NCI-H2196 (cell line): ENCODE results near the gene CCND2.
"Not testable (repeated sequence)": the region's sequence is repeated elsewhere in the genome, so short reads cannot be mapped to it uniquely, and the experiment has no call there.

Experiments used
- DNase-seq: peaks from one replicate; lab custom pipeline; 2025; ENCODE audit not compliant: unreplicated experiment; lab: John Stamatoyannopoulos, UW

CCND2 gene

DNA sequence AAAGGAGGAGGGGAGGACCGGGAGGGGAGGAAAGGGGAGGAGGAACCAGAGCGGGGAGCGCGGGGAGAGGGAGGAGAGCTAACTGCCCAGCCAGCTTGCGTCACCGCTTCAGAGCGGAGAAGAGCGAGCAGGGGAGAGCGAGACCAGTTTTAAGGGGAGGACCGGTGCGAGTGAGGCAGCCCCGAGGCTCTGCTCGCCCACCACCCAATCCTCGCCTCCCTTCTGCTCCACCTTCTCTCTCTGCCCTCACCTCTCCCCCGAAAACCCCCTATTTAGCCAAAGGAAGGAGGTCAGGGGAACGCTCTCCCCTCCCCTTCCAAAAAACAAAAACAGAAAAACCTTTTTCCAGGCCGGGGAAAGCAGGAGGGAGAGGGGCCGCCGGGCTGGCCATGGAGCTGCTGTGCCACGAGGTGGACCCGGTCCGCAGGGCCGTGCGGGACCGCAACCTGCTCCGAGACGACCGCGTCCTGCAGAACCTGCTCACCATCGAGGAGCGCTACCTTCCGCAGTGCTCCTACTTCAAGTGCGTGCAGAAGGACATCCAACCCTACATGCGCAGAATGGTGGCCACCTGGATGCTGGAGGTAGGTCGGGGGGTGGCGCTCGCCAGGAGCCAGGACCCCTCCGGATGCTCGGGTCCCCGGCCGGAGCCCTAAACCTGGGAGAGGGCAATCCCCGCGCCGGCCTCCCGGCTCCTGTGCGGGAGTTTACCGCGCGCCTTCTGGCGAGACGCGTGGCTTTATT lies at the start of gene CCND2:
CCND2 (plus strand) TSS at position 111 of the 744 bp plus-strand sequence; CDS start at position 390, 279 bp downstream.
- DNase-seq = no peak

DNA sequence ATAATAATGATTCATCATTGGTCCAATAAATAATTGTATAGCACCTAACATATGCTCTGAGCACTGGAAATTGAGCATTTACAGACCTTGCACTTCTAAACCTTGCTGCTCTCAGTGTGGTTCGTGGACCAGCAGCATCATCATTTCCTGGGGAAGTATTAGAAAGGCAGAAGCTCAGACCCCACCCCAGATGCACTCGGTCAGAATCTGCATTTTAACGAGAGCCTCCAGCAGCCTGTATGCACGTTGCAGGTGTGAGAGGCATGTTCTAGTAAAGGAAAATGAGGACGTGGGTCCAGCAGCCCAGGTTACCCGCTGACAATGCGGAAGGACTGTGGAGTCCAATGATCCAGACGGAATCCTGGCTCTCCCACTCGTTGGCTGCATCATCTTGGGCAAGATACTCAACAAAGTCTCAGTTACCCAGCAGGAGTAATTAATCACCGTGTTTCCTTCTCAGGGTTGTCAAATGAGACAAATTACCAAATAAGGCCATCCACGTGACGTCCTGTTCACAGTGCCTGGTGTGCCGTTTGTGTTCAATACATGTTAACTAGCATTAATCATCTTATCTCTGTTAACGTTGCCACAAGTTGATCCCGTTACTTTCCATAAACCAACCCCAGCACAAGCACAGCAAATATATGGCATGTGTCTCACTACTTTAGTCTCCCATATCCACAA lies 49.2 kb upstream of the CCND2 start:
- no peak for DNase-seq

DNA sequence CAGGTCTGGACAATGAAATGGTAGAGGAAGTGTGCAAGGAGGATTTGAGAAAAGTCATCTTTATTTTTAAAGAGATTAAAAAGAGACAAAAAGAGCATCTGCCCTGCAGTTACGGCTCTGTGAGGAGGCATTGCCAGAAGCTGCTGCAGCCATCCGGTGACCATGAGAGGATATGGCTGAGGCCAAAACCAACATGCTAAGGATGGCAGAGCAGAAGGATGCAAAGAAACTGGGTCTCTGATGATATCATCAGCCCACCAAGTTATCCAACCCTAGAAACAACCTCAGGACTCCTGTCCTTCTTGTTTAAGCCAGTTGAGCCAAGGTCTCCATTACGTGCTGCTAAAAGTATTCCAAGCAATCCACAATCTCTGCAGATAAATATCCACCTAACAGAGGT lies 48.0 kb upstream of the CCND2 start:
- no peak for DNase-seq

DNA sequence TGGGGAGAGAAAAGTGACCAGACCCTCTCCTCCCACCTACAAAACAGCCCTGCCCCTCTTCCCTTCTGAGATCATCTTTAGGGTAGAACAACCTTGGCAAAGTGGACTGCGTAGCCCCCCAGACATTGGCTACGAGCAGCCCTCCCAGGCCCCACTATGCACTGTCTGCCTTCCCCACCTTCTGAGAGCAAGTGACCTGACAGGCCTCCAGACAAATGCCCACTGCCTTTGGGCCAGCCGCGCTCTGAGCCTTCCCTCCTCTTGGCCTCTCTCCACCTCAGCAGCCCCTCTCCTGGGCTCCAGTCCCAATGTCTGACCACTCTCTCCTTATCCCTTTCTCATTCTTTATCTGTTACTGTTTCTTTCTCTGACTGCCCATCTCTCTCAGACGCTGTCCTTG lies 46.5 kb upstream of the CCND2 start:
- DNase-seq = no peak

DNA sequence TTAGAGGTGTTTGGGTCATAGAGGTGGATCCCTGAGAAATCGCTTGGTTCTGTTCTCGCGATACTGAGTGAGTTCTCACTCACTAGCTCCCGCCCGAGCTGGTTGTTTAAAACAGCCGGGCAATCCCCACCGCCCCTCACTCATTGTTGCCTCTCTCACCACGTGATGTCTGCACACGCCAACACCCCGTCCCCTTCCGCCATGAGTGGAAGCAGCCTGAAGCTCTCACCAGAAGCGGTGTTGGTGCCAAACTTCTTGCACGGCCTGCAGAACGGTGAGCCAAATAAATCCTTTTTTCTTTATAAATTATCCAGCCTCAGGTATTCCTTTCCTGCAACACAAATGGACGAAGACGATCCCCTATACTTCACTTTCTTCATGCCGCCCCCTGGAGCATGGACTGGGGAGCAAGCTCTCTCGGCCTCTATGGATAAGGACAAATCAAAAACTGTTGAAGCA lies 45.4 kb upstream of the CCND2 start:
- no peak for DNase-seq

DNA sequence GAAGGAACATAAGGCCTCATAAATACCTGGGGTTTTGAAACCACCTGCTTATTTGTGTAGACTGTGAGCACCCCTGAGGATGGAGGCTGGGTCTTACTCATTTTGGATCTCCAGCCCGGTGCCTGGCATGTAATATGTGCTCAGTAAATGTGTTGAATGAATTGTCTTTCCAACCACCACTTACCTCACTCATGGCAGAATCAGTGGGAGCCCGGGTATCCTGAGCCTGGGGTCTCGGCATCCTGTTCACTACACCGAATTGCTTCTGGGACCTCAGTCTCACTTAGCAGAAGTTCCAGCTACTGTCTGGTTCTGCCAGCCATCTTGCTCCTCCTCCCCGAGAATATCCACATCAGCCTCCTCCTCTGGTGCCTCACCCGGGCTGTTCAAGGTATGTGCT lies 43.0 kb upstream of the CCND2 start:
- DNase-seq = no peak

DNA sequence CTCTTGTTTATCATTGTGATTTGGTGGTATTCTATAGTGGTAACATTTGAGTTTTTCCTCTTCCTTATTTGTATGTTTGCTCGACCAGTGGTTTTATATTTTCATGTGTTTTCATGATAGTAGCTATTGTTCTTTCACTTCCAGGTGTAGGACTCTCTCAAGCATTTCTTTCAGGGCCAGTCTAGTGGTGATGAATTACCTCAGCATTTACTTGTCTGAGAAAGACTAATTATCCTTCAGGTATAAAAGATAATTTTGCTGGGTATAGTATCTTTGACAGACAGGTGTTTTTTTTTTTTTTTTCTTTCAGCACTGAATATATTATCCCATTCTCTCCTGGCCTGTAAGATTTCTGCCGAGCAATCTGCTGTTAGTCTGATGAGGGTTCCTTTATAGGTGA lies 35.0 kb upstream of the CCND2 start:
- DNase-seq = no peak

DNA sequence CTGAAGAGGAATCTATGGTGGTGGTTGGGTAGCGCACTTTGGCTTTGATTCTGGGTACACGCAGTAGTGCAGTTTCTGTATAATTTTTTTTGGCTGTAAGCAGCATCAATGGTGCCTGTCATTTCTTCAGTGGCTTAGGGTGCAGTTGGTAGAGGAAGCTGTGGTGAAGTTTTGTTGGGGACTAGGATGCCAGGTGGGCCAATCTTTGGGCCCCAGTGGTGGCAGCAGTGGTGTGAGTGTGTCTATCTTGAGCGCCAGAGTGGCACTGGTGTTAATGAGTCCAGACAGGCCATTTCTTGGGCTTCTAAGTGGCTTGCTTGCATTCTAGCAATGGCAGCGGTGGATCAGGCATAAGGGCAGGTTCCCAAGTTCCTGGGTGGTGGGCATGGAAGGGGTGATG lies 33.8 kb upstream of the CCND2 start:
- DNase-seq = no peak

DNA sequence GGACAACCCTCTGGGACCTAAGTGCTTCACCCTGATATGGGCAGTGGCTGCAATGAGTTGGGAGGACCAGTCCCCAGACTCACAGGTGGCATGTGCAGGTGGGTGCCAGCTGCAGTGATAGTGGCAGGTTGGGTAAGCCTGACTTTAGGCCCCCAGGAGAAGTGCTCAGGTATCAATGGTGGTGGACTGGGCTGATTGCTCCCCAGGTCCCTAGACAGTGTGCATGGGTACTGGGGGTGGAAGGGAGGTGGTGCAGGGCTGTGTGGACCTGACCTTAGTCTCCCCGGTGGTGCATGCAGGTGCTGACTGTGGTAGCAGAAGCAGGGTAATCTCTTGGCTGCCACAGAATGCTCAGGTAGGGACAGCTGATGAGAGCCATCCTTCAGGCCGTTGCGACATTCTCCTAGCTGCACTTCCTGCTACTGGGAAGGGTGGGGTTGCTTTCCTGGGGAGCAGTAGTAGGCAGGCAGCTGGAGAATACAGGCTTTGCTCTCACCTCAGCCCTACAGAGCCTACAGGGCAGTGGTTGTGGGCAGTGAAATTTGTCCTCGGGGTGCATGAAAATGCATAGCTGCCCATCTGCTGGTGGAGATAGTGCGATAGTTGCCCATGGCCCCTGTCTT lies 33.3 kb upstream of the CCND2 start:
- DNase-seq = no peak

DNA sequence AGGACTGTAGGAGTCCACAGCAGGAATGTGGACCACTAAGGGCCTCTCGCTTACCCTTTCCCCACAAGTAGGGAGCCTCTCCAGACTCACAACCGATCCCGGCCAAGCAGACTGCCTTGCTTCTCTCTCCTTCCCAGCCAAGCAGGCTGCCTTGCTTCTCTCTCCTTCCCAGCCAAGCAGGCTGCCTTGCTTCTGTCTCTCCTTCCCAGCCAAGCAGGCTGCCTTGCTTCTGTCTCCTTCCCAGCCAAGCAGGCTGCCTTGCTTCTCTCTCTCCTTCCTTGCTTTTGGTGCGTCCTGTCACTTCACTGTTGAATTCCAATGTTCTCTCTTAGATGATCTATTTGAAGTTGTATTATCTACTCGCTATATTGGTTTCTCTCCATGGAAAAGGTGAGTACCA lies 32.6 kb upstream of the CCND2 start:
- no peak for DNase-seq

DNA sequence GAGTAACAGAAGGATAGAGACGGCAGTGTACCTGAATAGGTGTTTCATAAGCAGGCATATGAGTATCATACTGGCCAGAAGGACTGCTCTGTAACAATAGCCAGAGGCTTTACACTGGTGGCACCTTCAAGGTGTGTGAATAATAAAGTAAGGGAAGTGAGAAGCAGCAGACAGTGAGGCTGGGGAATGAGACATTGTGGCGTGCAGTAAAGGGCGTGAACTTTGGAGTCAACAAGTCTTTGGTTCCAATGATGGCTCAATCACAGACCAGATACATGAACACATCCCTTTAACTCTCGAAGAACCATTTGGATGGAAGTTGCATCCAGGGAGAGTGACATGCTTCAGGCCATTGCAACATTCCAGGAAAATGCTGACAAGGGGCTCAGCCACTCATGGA lies 32.0 kb upstream of the CCND2 start:
- no peak for DNase-seq

DNA sequence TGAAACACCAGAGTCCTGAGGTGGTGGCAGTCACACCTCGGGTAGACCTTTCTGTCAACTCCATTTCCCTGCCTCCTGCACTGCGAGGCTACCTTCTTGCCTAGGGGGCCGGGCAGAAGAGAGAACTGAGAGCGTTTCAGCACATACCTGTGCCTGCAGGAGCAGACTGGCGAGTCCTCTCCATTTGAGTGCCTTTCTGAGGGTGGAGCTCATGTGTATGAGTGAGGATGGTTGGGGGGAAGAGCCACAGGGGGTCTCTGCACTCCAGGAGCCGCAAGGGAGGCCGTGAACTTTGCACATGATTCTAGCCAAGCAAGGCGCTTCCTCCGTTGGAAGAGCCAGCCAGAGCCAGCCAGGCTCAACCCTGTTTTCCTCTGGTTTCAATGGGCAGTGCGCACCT lies 31.0 kb upstream of the CCND2 start:
- DNase-seq = no peak

DNA sequence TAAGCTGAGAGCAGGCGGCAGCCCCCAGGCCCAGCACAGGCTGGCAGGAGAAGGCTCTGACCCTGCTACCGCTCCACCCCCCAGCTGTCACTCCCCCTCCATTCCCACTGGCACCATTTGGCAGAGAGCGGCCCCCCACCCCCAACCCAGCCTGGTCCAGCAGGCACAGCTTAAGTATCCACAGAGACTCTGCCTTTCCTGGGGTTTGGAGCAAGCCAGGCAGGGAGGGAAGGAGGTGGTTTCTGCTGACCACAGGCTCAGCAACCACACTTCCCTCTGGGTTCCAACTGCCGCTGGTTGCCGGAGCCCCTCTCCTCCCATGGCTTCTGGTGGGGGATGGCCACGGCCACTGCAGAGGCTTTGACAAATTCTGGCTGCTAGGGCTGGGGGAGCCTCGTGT lies 30.5 kb upstream of the CCND2 start:
- DNase-seq = no peak

DNA sequence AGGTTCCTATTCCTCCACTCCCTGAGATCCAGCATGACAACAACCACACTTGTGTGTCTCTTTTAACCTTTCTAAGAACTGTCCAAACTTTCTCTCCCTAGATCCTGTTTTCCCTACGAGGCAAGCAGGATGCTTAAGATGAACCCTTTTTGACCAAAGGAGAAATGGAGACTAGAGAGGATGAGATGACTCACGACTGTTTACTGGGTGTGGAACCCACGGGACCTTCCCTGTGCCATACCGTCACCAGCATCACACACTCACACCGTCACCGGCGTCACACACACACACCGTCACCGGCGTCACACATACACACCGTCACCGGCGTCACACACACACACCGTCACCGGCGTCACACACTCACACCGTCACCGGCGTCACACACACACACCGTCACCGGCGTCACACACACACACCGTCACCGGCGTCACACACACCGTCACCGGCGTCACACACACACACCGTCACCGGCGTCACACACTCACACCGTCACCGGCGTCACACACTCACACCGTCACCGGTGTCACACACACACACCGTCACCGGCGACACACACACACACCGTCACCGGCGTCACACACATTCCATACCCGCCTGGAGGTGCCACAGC lies 30.0 kb upstream of the CCND2 start:
- not testable (repeated sequence) for DNase-seq

DNA sequence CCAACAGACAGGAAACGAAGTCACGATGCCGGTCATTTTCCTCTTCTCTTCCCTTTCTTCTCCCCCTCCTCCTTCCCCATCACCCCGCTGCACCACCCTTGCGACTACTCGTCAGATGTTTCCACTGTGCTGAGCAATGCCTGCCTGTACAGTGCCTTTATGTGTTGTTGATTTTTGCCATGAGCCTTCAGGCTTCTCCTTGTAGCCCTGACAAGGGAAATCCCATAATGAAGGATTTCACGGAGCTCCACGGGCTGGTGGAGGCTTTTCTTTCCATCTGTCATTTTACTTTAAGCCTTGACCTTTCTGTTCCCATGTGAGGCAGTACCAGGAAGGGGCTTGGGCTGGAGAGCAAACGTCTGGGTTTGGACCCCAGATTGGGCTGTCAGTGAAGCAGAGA lies 28.7 kb upstream of the CCND2 start:
- no peak for DNase-seq

DNA sequence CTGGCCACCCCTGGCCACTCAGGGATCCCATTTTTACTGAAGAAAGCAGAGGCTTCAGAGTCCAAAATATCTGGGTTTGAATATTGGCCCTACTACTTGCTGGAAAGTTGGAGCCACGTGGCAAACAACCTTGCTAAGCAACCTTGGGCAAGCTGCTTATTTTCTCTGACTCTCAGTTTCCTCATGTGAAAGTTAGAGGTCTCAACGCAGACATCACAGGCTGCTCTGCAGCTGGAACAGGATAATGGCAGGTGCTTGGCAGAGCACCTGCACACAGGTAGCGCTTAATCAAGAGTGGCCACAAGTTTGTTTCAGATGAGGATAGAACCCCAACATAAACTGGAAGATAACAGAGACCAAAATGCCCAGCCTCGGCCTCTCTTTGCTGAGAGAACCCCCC lies 28.1 kb upstream of the CCND2 start:
- DNase-seq = no peak

DNA sequence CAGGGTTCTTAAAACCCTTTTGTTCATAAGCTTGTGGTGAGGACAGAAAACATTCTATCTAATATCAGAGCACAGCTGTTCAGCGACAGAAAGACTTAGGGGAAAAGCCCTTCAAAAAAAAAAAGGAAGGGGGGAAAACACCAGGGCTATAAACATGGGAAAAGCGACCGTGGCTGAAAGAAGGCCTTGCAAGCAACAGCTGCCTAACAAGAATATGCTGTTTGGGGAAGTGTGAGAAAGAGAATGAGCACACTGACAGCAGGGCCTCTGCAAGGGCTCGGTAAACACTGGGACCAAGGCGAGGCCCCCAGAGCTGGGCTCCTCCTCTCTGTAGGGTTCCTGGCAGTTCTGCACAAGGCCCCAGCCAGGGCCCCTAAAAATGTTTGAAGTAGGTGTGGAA lies 27.4 kb upstream of the CCND2 start:
- no peak for DNase-seq

DNA sequence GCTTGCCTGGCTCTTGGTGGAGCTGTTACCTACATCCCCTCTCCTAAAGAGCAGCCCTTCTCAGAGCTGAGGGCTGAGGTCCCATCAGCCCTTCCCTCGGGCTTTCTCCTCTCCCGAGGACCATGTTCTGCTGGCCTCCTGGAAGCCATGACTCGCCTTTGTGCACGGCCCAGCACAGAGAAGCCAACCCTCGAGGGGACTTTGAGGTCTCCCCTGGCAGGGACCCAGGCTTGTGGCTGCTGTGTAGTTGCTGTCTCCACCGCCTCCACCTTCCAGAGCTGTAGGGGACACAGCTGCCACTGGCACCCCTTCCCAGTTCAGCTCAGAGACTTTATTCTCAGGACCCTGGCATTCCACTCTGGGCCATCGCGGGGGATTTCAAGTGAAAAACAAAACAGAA lies 22.9 kb upstream of the CCND2 start:
- DNase-seq = no peak

DNA sequence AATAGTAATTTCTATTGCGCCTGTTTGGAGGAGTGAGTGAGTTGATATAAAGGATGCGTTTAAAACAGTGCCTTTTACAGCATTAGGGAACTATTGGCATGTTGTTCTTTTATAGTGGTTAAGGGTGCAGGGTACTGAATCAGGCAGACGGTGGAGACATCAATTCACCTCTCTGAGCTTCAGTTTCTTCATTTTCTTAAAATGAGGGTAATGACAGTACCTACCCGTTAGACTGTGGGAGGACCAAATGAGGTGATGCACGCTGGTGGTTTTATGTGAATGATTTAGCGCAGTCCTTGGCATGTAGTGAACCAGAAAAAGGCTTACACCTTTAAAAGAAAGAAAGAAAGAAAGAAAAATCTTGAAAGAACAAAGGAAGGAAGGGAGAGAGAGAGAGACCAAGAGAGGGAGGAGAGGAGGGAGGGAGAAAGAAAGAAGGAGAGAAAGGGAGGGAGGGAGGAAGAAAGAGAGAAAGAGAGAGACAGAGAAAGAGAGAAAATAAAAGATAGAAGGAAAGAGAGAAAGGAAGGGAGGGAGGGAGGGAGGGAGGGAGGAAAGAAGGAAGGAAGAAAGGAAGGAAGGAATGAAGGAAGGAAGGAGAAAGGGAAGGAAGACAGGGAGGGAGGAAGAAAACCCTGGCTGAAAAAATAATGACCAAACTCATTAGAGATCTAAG lies 22.2 kb upstream of the CCND2 start:
- no peak for DNase-seq

DNA sequence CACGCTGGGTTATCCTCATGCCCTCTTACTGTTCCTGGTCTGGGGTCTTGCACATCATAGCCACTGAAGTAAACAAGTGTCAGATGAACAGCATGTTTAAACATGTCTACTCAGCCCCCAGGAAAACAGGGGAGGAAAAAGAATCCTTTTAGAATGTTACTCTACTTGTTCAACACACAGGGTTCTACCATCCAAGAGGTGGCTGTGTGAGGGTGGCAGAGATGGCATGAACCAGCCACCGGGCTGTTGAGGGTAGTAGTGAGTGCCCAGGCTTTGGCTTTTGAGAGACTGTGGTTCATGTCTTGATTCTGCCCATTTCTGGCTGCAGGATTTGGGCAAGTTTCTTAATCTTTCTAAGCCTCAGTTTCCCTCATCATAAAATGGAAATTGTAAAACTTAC lies 21.6 kb upstream of the CCND2 start:
- DNase-seq = no peak

DNA sequence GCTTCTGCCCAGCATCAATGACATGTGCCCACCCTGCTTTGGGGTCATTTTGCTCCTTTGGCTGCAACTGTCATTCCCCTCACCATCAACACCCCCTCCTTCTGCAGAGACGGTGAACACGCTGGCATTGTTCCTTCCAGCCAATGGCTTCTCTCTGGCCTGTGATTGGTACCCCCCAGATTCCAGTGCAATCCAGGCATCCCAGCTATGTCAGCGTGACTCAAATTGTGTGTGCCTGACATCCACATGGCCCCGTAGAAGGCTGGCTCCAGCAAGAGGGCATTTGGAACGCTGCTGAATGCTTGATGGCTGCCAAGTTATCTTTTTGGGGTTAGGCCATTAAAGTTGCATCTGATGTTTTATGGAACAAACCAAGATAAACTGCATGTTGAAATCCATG lies 21.0 kb upstream of the CCND2 start:
- no peak for DNase-seq
